H1 (cell line): Measurements from ENCODE around the gene CPLANE2. TPM values are rescaled to one million over a fixed set of nuclear protein-coding genes. Genes with fewer than 3 reads are reported as not detected.
A peak's percentile ranks its signal among the peaks of the same experiment; 100 is the strongest.

Experiments used
- CTCF ChIA-PET: fragments of 300-600 bp; sonication (Branson Sonifier 250); formaldehyde crosslinking; loops from one replicate; lab custom pipeline; 2021; ENCODE audit not compliant: partially characterized antibody; lab: Charles Lee
- POLR2A ChIA-PET: fragments of 300-600 bp; sonication (Branson Sonifier 250); formaldehyde crosslinking; loops from one replicate; lab custom pipeline; 2021; ENCODE audit warnings: inconsistent platforms; ENCODE audit not compliant: partially characterized antibody; lab: Charles Lee
- DNase-seq, 2 experiments: peaks; one replicate each; pipeline versions ENCODE4 v3.0.0 to v3.0.0-alpha.2; 2010 to 2022; ENCODE audit warnings: low spot score in 2 of 2, low read depth in 1 of 2, mixed read lengths in 1 of 2
- FAIRE-seq: peaks from 2 replicates; lab custom pipeline; 2011; peaks lifted over from hg19 to GRCh38; lab: Jason Lieb, UNC
- H2AFZ ChIP-seq: 2 replicates; pipeline ENCODE4 v1.8.1; 2012; ENCODE audit warnings: low read length, inconsistent platforms
- H2AK5ac ChIP-seq: 2 replicates; pipeline ENCODE4 v1.6.1; 2013; ENCODE audit warnings: low read depth, low read length
- H2BK120ac ChIP-seq: replicated peaks from 2 replicates; pipeline ENCODE3; 2013; ENCODE audit warnings: low read depth, low read length, inconsistent platforms
- H2BK12ac ChIP-seq: 2 replicates; pipeline ENCODE4 v1.6.1; 2013; ENCODE audit warnings: low read depth, low read length
- H2BK15ac ChIP-seq: 2 replicates; pipeline ENCODE4 v1.6.1; 2013; ENCODE audit warnings: low read length
- H2BK20ac ChIP-seq: 2 replicates; pipeline ENCODE4 v1.6.1; 2013; ENCODE audit warnings: low read length
- H2BK5ac ChIP-seq: 2 replicates; pipeline ENCODE4 v1.6.1; 2013; ENCODE audit warnings: low read depth, low read length
- H3K14ac ChIP-seq: 2 replicates; pipeline ENCODE4 v1.6.1; 2013; ENCODE audit warnings: inconsistent platforms; ENCODE audit not compliant: insufficient read length
- H3K18ac ChIP-seq: 2 replicates; pipeline ENCODE4 v1.6.1; 2013; ENCODE audit warnings: low read length; ENCODE audit errors: extremely low read depth
- H3K23ac ChIP-seq: 2 replicates; pipeline ENCODE4 v1.6.1; 2013; ENCODE audit warnings: inconsistent platforms; ENCODE audit not compliant: insufficient read length
- H3K23me2 ChIP-seq: 2 replicates; pipeline ENCODE4 v1.6.1; 2013; ENCODE audit warnings: low read depth, low read length
- H3K27ac ChIP-seq: 2 replicates; pipeline ENCODE4 v1.6.1; 2011; ENCODE audit warnings: low read depth, low read length, inconsistent platforms
- H3K27me3 ChIP-seq, 4 experiments: replicated peaks in 1 of 4; 1 replicate in 1 of 4; 2 replicates in 3 of 4; pipeline versions ENCODE4 v1.6.1 to v1.8.1; 2011 to 2013; ENCODE audit warnings: low read length in 3 of 4, mild to moderate bottlenecking in 3 of 4, inconsistent platforms in 2 of 4, mixed read lengths in 2 of 4, moderate library complexity in 1 of 4; ENCODE audit not compliant: control insufficient read depth in 3 of 4, insufficient read depth in 3 of 4; ENCODE audit errors: extremely low read depth in 1 of 4
- H3K36me3 ChIP-seq, 4 experiments: 2 replicates each; pipeline versions ENCODE4 v1.6.1 to v1.8.1; 2011 to 2013; ENCODE audit warnings: mild to moderate bottlenecking in 4 of 4, low read length in 3 of 4, moderate library complexity in 2 of 4, control low read depth in 1 of 4, inconsistent platforms in 1 of 4; ENCODE audit not compliant: insufficient read depth in 4 of 4, control insufficient read depth in 2 of 4
- H3K4ac ChIP-seq: replicated peaks from 2 replicates; pipeline ENCODE3; 2013; ENCODE audit warnings: low read length, low read depth, mixed read lengths, inconsistent platforms; ENCODE audit not compliant: insufficient read length
- H3K4me1 ChIP-seq, 4 experiments: replicated peaks in 1 of 4; 1 replicate in 1 of 4; 2 replicates in 3 of 4; pipeline versions ENCODE4 v1.6.1 to v1.8.1; 2011 to 2013; ENCODE audit warnings: low read length in 3 of 4, inconsistent platforms in 2 of 4, mixed read lengths in 1 of 4; ENCODE audit not compliant: insufficient read depth in 4 of 4, control insufficient read depth in 3 of 4
- H3K4me2 ChIP-seq, 2 experiments: 2 replicates each; pipeline versions ENCODE4 v1.6.1 to v1.8.1; 2011 to 2013; ENCODE audit warnings: low read depth in 2 of 2, low read length in 2 of 2, control low read depth in 1 of 2, inconsistent platforms in 1 of 2, mild to moderate bottlenecking in 1 of 2; ENCODE audit not compliant: insufficient read depth in 1 of 2
- H3K4me3 ChIP-seq, 4 experiments: fragments of 200-600, 300-600 bp in 1 of 4; sonication (generic), shearing (Covaris generic), sonication (Bioruptor Twin) in 1 of 4; 2 replicates each; pipeline versions ENCODE4 v1.5.1 to v1.8.1; 2011 to 2016; ENCODE audit warnings: low read length in 4 of 4, low read depth in 3 of 4, control low read depth in 2 of 4, inconsistent platforms in 2 of 4, mild to moderate bottlenecking in 2 of 4, mixed read lengths in 1 of 4, moderate library complexity in 1 of 4; ENCODE audit not compliant: insufficient read depth in 2 of 4; ENCODE audit errors: extremely low read depth in 1 of 4
- H3K56ac ChIP-seq: replicated peaks from 2 replicates; pipeline ENCODE3; 2013; ENCODE audit warnings: low read depth, mild to moderate bottlenecking, mixed read lengths, low read length, inconsistent platforms; ENCODE audit not compliant: insufficient read length
- H3K79me1 ChIP-seq: 2 replicates; pipeline ENCODE4 v1.6.1; 2013; ENCODE audit warnings: low read depth, low read length, control low read depth
- H3K79me2 ChIP-seq, 2 experiments: 2 replicates each; pipeline versions ENCODE4 v1.6.1 to v1.8.1; 2012 to 2013; ENCODE audit warnings: low read length in 2 of 2, mild to moderate bottlenecking in 2 of 2, inconsistent platforms in 1 of 2; ENCODE audit not compliant: insufficient read depth in 2 of 2, control insufficient read depth in 1 of 2
- H3K9ac ChIP-seq, 4 experiments: replicated peaks in 1 of 4; 1 replicate in 1 of 4; 2 replicates in 3 of 4; pipeline versions ENCODE4 v1.6.1 to v1.8.1; 2011 to 2013; ENCODE audit warnings: low read depth in 3 of 4, low read length in 3 of 4, control low read depth in 2 of 4, mild to moderate bottlenecking in 2 of 4, moderate library complexity in 2 of 4, inconsistent platforms in 1 of 4; ENCODE audit errors: extremely low read depth in 1 of 4
- H3K9me3 ChIP-seq, 2 experiments: 2 replicates each; pipeline versions ENCODE4 v1.6.1 to v1.8.1; 2012 to 2013; ENCODE audit warnings: mild to moderate bottlenecking in 2 of 2, moderate library complexity in 2 of 2, control low read depth in 1 of 2, inconsistent platforms in 1 of 2, low read depth in 1 of 2, low read length in 1 of 2, mixed read lengths in 1 of 2; ENCODE audit not compliant: insufficient read depth in 2 of 2
- H4K20me1 ChIP-seq, 2 experiments: replicated peaks in 1 of 2; 2 replicates each; pipeline versions ENCODE3 to v1.8.1; 2011 to 2013; ENCODE audit warnings: inconsistent platforms in 2 of 2, low read length in 2 of 2, mild to moderate bottlenecking in 1 of 2; ENCODE audit not compliant: insufficient read depth in 2 of 2, control insufficient read depth in 1 of 2
- H4K5ac ChIP-seq: 2 replicates; pipeline ENCODE4 v1.6.1; 2013; ENCODE audit warnings: low read length, low read depth, mixed read lengths, inconsistent platforms; ENCODE audit not compliant: insufficient read length
- H4K8ac ChIP-seq: 2 replicates; pipeline ENCODE4 v1.8.0; 2013; ENCODE audit warnings: mild to moderate bottlenecking, moderate library complexity, low read length, inconsistent platforms; ENCODE audit not compliant: insufficient read depth; ENCODE audit errors: extremely low read depth
- H4K91ac ChIP-seq: replicated peaks from 2 replicates; pipeline ENCODE3; 2013; ENCODE audit warnings: low read length, mixed read lengths, inconsistent platforms; ENCODE audit not compliant: insufficient read length
- HDAC2 ChIP-seq, 2 experiments: fragments of 300-600 bp in 1 of 2; sonication (generic) in 1 of 2; IDR thresholded peaks; 2 replicates each; pipeline ENCODE4 v1.6.1; 2011 to 2012; ENCODE audit warnings: low read depth in 2 of 2, low read length in 2 of 2, mild to moderate bottlenecking in 2 of 2, moderate library complexity in 2 of 2, borderline replicate concordance in 1 of 2, inconsistent platforms in 1 of 2
- HDAC6 ChIP-seq: IDR thresholded peaks from one replicate; pipeline ENCODE4 v1.7.1; 2012; ENCODE audit warnings: low read depth, mild to moderate bottlenecking, inconsistent platforms, low read length, moderate library complexity
- RAD21 ChIP-seq, 2 experiments: IDR thresholded peaks in 1 of 2; conservative IDR thresholded peaks in 1 of 2; 2 replicates each; pipeline ENCODE4 v1.6.1; 2011; ENCODE audit warnings: low read depth in 2 of 2, low read length in 2 of 2, improper control_type of control experiment in 1 of 2, inconsistent platforms in 1 of 2, mild to moderate bottlenecking in 1 of 2, moderate library complexity in 1 of 2
- WGBS, 2 experiments: shearing (Covaris generic) in 1 of 2; methylation state at CpG; one replicate each; pipeline versions ENCODE4 v1.1.6 to v1.1.7; 2013 to 2015; ENCODE audit warnings: low lambda C conversion rate in 2 of 2, mixed read lengths in 2 of 2, inconsistent platforms in 1 of 2, low coverage in 1 of 2, missing lambda C conversion rate in 1 of 2; ENCODE audit not compliant: insufficient replicate concordance in 2 of 2, insufficient coverage in 1 of 2, insufficient read length in 1 of 2; ENCODE audit errors: extremely low coverage in 1 of 2, missing lambda C conversion rate in 1 of 2; 5-methylcytosine and 5-hydroxymethylcytosine counted together
- polyA plus RNA-seq, 7 experiments: library from polyadenylated mRNA; depleted of rRNA in 3 of 7; stranded (reverse) in 5 of 7; unstranded in 2 of 7; fragments of >200 nt in 5 of 7; fragments of 200-250 nt in 2 of 7; gene quantifications; 1 replicate in 5 of 7; 2 replicates in 1 of 7; 4 replicates in 1 of 7; pipeline versions ENCODE4 v1.2.1 to v1.2.3, GENCODE V29; 2011 to 2013; ENCODE audit warnings: missing spikeins in 2 of 7, mixed read lengths in 2 of 7
- total RNA-seq: library from RNA; stranded (reverse); fragmentation: NEBNext Ultra II Directional; extraction: Animal tissue kit (Norgen Biotek cat#: 25700); gene quantifications from 2 replicates; pipeline ENCODE4 v1.2.1, GENCODE V29; 2021
- TF ChIP-seq, protein P1 (sequence below), 3 experiments: IDR thresholded peaks; 1 replicate in 2 of 3; 2 replicates in 1 of 3; pipeline versions ENCODE4 v1.5.1 to v1.6.1; 2011; ENCODE audit warnings: low read length in 3 of 3, mild to moderate bottlenecking in 3 of 3, inconsistent platforms in 2 of 3, low read depth in 1 of 3, moderate library complexity in 1 of 3; ENCODE audit not compliant: insufficient read depth in 1 of 3; ENCODE audit errors: control extremely low read depth in 1 of 3

The CPLANE2 gene
- total and polyA plus RNA-seq, 2 of the 8 experiments (the other 6 are each of a cell fraction or from before 2014, with no cell fraction given), result 2.3 to 2.5 TPM

DNA sequence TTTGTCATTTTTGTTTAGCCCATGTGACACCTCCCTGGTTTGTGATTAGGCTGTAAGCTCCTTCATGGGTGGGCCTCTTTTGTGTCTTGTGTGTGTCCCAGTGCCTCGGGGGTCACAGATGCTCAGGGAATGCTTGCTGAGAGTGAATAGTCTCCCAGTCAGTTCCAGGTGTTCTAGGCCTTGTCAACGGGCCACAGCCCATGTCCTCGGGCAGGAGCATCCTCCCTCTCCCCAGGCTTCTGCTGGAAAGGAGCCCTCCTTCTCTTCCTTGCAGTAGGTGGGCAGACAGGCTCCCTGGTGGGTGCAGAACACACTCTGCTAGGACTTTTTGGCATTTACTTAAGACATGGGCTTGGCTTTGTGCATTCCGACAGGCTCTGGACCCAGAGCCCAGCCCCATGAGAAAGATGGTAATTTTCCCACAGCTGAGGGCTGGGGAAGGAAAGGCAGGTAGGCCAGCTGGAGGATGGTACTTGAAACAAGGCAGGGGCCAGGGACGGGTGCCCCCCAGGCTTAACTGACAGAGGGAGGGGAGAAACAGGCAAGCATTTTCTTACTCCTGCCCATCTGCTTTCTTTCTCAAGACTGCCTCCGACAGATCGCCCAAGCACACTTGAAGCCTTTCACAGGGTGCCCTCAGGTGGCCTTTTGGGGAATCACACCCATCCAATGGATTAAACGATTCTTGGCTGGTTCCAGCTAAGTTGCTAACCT is 7.1 kb upstream of the CPLANE2 start:
- Histone ChIP-seq H3K18ac (peak overlapping the region; percentile 43; the same call in 1 of the 2 replicates), H3K23ac (no peak overlapping the region), H2BK5ac (no peak overlapping the region), H3K4me3 (no peak overlapping the region), H3K56ac (no peak overlapping the region), H4K20me1 (peaks cover 2 to 5% of the 10 kb centered on the region in 2 experiments), H3K79me2 (no peaks in the 10 kb centered on the region), H2BK12ac (no peak overlapping the region), H2BK20ac (no peak overlapping the region), H3K36me3 (peaks cover 0 to 4% (median 0%) of the 10 kb centered on the region in 4 experiments; a peak in 2 of 8 replicates), H3K9ac (no peak overlapping the region), H2BK120ac (no peak overlapping the region), H3K23me2 (no peaks in the 10 kb centered on the region), H3K4ac (peak overlapping the region; percentile 49), H3K79me1 (no peaks in the 10 kb centered on the region), H3K4me1 (peaks cover 0 to 3% (median 0%) of the 10 kb centered on the region in 4 experiments; a peak in 1 of 7 replicates), H3K14ac (no peak overlapping the region), H4K5ac (no peak overlapping the region), H3K27me3 (no peaks in the 10 kb centered on the region), H2AK5ac (no peak overlapping the region), H2AFZ (no peak overlapping the region), H4K91ac (no peak overlapping the region), H2BK15ac (0 out of 2 replicates have a peak overlapping the region, but pooled peaks have one; percentile 68), H3K27ac (no peak overlapping the region), H3K4me2 (no peak overlapping the region), H3K9me3 (no peaks in the 10 kb centered on the region), H4K8ac (peak overlapping the region; percentile 45; the same call in 1 of the 2 replicates)
- WGBS, 2 experiments, result 41% methylated on average over 8 of the region's 8 CpGs; no CpG with 5 or more reads in 1 of the 2 experiments
- POLR2A ChIA-PET, result interaction anchor here (0.9 to 1.3 kb wide), 3 partner anchors 16 to 39 kb away, joined by 3 to 4 read pairs (median 3); no protein-coding TSS in a partner anchor
- peak; percentile 51 to 90 for DNase-seq
- no peak for TF ChIP-seq HDAC2 (IDR thresholded peaks at IDR 0.05; ENCODE audit: borderline replicate concordance in 1 of 2, low read depth in 2 of 2, low read length in 2 of 2)
- no peak for TF ChIP-seq HDAC6
- TF ChIP-seq, protein P1, sequence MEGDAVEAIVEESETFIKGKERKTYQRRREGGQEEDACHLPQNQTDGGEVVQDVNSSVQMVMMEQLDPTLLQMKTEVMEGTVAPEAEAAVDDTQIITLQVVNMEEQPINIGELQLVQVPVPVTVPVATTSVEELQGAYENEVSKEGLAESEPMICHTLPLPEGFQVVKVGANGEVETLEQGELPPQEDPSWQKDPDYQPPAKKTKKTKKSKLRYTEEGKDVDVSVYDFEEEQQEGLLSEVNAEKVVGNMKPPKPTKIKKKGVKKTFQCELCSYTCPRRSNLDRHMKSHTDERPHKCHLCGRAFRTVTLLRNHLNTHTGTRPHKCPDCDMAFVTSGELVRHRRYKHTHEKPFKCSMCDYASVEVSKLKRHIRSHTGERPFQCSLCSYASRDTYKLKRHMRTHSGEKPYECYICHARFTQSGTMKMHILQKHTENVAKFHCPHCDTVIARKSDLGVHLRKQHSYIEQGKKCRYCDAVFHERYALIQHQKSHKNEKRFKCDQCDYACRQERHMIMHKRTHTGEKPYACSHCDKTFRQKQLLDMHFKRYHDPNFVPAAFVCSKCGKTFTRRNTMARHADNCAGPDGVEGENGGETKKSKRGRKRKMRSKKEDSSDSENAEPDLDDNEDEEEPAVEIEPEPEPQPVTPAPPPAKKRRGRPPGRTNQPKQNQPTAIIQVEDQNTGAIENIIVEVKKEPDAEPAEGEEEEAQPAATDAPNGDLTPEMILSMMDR (IDR thresholded peaks at IDR 0.05; ENCODE audit: control extremely low read depth in 1 of 3, insufficient read depth in 1 of 3, low read depth in 1 of 3, low read length in 3 of 3), result peak; percentile 75 to 93 (median 89)
- TF ChIP-seq RAD21 (IDR thresholded peaks at IDR 0.05 in 1 of 2, conservative IDR thresholded peaks at IDR 0.05 in 1 of 2; ENCODE audit: low read depth in 2 of 2, low read length in 2 of 2), result peak; percentile 95 to 96
- FAIRE-seq, result peak; percentile 96
- CTCF ChIA-PET, result interaction anchor here (0.6 to 9.0 kb wide), 31 partner anchors 10 to 204 kb away, joined by 3 to 106 read pairs (median 4); partner anchors contain the start of genes ARHGEF19 and CPLANE2
